Activated CD4-positive, alpha-beta T cell treated with anti-CD3 and anti-CD28 coated beads for 36 hours (primary cell): ENCODE data around the gene CKAP4. TPM values are rescaled to one million over a fixed set of nuclear protein-coding genes. Genes with fewer than 3 reads are reported as not detected.

Source experiments
- ATAC-seq: fragments of 200-7000 bp; cut with Tn5 transposase; one replicate; pipeline ENCODE4 v1.10.0; 2021; ENCODE audit warnings: mild to moderate bottlenecking, moderate library complexity
- CTCF ChIA-PET: fragments of 350-600 bp; sonication (Branson Sonifier 250); formaldehyde crosslinking; loops from one replicate; lab custom pipeline; 2021; ENCODE audit warnings: antibody characterized with exemption; lab: Charles Lee
- POLR2A ChIA-PET: fragments of 350-600 bp; sonication (Branson Sonifier 250); formaldehyde crosslinking; loops from one replicate; lab custom pipeline; 2021; ENCODE audit warnings: antibody characterized with exemption, inconsistent platforms; lab: Charles Lee
- DNase-seq: peaks from one replicate; pipeline ENCODE4 v3.0.0-alpha.2; 2020
- H3K27ac Mint-ChIP-seq: one replicate; pipeline ENCODE4 v1.8.0; 2021; ENCODE audit warnings: mixed read lengths
- H3K27me3 Mint-ChIP-seq: one replicate; pipeline ENCODE4 v1.8.0; 2021; ENCODE audit warnings: mixed read lengths
- H3K36me3 Mint-ChIP-seq: one replicate; pipeline ENCODE4 v1.8.0; 2021; ENCODE audit warnings: low read depth, mixed read lengths
- H3K4me1 Mint-ChIP-seq: one replicate; pipeline ENCODE4 v1.8.0; 2021; ENCODE audit warnings: mixed read lengths
- H3K4me3 Mint-ChIP-seq: one replicate; pipeline ENCODE4 v1.8.0; 2021; ENCODE audit warnings: mild to moderate bottlenecking, moderate library complexity, mixed read lengths
- H3K9me3 Mint-ChIP-seq: one replicate; pipeline ENCODE4 v1.8.0; 2021; ENCODE audit warnings: low read depth, mixed read lengths
- intact Hi-C, 2 experiments: fragments of 100-400 bp; cut with DNase I in 1 of 2; cut with micrococcal nuclease in 1 of 2; formaldehyde crosslinking; loops; one replicate each; pipeline versions ENCODE4 v1.14.2 to v1.15.1; 2022 to 2024; cut with DNase I, micrococcal nuclease
- total RNA-seq, 2 experiments: library from RNA; stranded (reverse); gene quantifications; one replicate each; pipeline ENCODE4 v1.2.3, GENCODE V29; 2021

CKAP4 gene
- total RNA-seq, 2 experiments from 2014 or later: 13.7 to 15.6 TPM

GRCh38 chr12:106255493-106255892, 7.7 kb upstream of the CKAP4 start:
- no peaks in the 10 kb centered on the region for H3K4me1 Mint-ChIP-seq
- intact Hi-C loops: no loop called here
- no peak for ATAC-seq
- H3K9me3 Mint-ChIP-seq: no peaks in the 10 kb centered on the region
- CTCF ChIA-PET: interaction anchor here (0.5 to 1.2 kb wide), 3 partner anchors 21 to 40 kb away, joined by 3 to 4 read pairs (median 3); no protein-coding TSS in a partner anchor
- no peak for DNase-seq
- H3K27me3 Mint-ChIP-seq: no peaks in the 10 kb centered on the region
- no peak overlapping the region for H3K27ac Mint-ChIP-seq
- no peak overlapping the region for H3K4me3 Mint-ChIP-seq
- POLR2A ChIA-PET: no interaction called here
- no peaks in the 10 kb centered on the region for H3K36me3 Mint-ChIP-seq

- DNase-seq (no peak), ATAC-seq (no peak)
- intact Hi-C loops: no loop called here
- Mint-ChIP-seq H3K4me1 (peaks cover under 1% of the 10 kb centered on the region), H3K9me3 (no peaks in the 10 kb centered on the region), H3K36me3 (no peaks in the 10 kb centered on the region), H3K27me3 (no peaks in the 10 kb centered on the region), H3K27ac (no peak overlapping the region), H3K4me3 (no peak overlapping the region)
- ChIA-PET CTCF (no interaction called here), POLR2A (no interaction called here)
These were observed 6.9 kb upstream of the CKAP4 start for GRCh38 chr12:106254724-106255123.

DNA sequence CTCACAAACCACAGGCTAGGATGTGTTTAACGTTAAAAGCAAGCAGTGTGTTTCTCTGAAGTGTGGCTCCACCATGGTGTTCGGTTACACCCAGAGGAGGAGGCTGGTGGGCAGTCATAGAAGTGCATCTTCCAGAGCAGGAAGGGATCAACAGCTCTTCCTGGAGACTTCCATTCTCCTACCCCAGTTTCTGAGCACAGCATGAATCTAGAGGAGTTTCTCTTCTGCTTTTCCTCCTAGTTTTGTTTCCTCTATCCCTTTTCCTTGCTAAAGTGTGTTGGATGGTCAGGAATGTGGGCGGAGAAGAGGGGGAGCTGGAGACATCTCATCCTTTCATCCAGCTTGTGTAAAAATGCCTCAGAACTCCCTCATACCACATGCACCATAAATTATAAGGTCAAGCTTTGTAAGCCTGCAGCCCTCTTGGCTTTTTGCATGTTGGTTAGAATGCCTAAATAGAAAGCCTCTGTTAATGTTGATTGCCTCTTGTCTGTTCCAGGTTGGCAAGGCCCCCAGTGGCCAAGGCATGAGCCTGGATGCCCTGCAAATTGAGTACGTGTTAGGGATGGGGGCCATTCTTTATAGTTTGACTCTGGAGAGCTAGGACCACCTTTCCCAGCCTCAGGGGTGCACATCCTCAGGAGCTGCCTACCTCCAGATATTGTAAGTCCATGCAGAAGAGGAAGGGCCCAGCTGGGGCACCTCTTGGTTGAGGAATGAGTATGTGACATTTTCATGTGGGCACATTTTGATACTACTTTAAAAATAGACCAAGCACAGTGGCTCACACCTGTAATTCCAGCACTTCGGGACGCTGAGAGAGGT, 4.0 kb upstream of the CKAP4 start:
- POLR2A ChIA-PET: interaction anchor here (0.7 kb wide), 1 partner anchor 727 kb away, joined by 5 read pairs; no protein-coding TSS in a partner anchor

GRCh38 chr12:106249411-106250135, 1.8 kb upstream of the CKAP4 start:
- no peak overlapping the region for H3K4me3 Mint-ChIP-seq
- intact Hi-C loops: loop anchor here (1.0 to 10.0 kb wide), 9 partner anchors 33 to 1438 kb away; partner anchors contain the start of genes CRY1 (in 1 of the 2), POLR3B (in 1 of the 2), PWP1 (in 1 of the 2) and RIC8B (in 1 of the 2)
- H3K27ac Mint-ChIP-seq: peak overlapping the region; percentile 5
- no peak for DNase-seq
- H3K4me1 Mint-ChIP-seq: peaks cover 28% of the 10 kb centered on the region
- POLR2A ChIA-PET: no interaction called here
- ATAC-seq: no peak
- no peaks in the 10 kb centered on the region for H3K9me3 Mint-ChIP-seq
- no peaks in the 10 kb centered on the region for H3K27me3 Mint-ChIP-seq
- CTCF ChIA-PET: interaction anchor here (0.8 to 1.0 kb wide), 2 partner anchors 22 to 51 kb away, joined by 3 to 5 read pairs; no protein-coding TSS in a partner anchor
- peaks cover 6% of the 10 kb centered on the region for H3K36me3 Mint-ChIP-seq

More for the DNA sequence above, 4.0 kb upstream of the CKAP4 start:
- Mint-ChIP-seq H3K4me3 (no peak overlapping the region), H3K4me1 (peaks cover 14% of the 10 kb centered on the region), H3K27ac (no peak overlapping the region), H3K27me3 (no peaks in the 10 kb centered on the region), H3K36me3 (no peaks in the 10 kb centered on the region), H3K9me3 (no peaks in the 10 kb centered on the region)
- CTCF ChIA-PET: interaction anchor here (0.6 to 1.4 kb wide), 5 partner anchors 15 to 31 kb away, joined by 3 to 4 read pairs (median 3); no protein-coding TSS in a partner anchor
- no peak for ATAC-seq
- no peak for DNase-seq
- intact Hi-C loops: no loop called here

- H3K27ac Mint-ChIP-seq: peak overlapping the region; percentile 80
- peaks cover 28% of the 10 kb centered on the region for H3K4me1 Mint-ChIP-seq
- H3K4me3 Mint-ChIP-seq: peak overlapping the region; percentile 66
- intact Hi-C loops: loop anchor here (1.0 to 10.0 kb wide), 10 partner anchors 34 to 1438 kb away; partner anchors contain the start of genes TCP11L2 (in 2 of the 2), CRY1 (in 1 of the 2), POLR3B (in 1 of the 2) and PWP1 (in 1 of the 2)
- no peaks in the 10 kb centered on the region for H3K27me3 Mint-ChIP-seq
- ChIA-PET CTCF (interaction anchor here (0.9 to 1.0 kb wide), 2 partner anchors 22 to 828 kb away, joined by 3 read pairs; no protein-coding TSS in a partner anchor), POLR2A (no interaction called here)
- peaks cover 7% of the 10 kb centered on the region for H3K36me3 Mint-ChIP-seq
- peak; percentile 72 for DNase-seq
- no peaks in the 10 kb centered on the region for H3K9me3 Mint-ChIP-seq
- ATAC-seq: peak; percentile 78
These were observed 1.1 kb upstream of the CKAP4 start for GRCh38 chr12:106248846-106249371.

- ATAC-seq (peak; percentile 24), DNase-seq (peak; percentile 47)
- H3K9me3 Mint-ChIP-seq: no peaks in the 10 kb centered on the region
- intact Hi-C loops: loop anchor here (1.0 to 10.0 kb wide), 9 partner anchors 34 to 1439 kb away; partner anchors contain the start of genes TCP11L2 (in 2 of the 2), CRY1 (in 1 of the 2), POLR3B (in 1 of the 2) and PWP1 (in 1 of the 2)
- peaks cover 8% of the 10 kb centered on the region for H3K36me3 Mint-ChIP-seq
- H3K4me3 Mint-ChIP-seq: peak overlapping the region; percentile 66
- H3K27ac Mint-ChIP-seq: peak overlapping the region; percentile 80
- H3K4me1 Mint-ChIP-seq: peaks cover 30% of the 10 kb centered on the region
- CTCF ChIA-PET: interaction anchor here (0.9 to 1.0 kb wide), 3 partner anchors 21 to 828 kb away, joined by 3 to 4 read pairs (median 3); no protein-coding TSS in a partner anchor
- no peaks in the 10 kb centered on the region for H3K27me3 Mint-ChIP-seq
- POLR2A ChIA-PET: no interaction called here
These were observed 559 bp upstream of the CKAP4 start for GRCh38 chr12:106248312-106248845.

DNA sequence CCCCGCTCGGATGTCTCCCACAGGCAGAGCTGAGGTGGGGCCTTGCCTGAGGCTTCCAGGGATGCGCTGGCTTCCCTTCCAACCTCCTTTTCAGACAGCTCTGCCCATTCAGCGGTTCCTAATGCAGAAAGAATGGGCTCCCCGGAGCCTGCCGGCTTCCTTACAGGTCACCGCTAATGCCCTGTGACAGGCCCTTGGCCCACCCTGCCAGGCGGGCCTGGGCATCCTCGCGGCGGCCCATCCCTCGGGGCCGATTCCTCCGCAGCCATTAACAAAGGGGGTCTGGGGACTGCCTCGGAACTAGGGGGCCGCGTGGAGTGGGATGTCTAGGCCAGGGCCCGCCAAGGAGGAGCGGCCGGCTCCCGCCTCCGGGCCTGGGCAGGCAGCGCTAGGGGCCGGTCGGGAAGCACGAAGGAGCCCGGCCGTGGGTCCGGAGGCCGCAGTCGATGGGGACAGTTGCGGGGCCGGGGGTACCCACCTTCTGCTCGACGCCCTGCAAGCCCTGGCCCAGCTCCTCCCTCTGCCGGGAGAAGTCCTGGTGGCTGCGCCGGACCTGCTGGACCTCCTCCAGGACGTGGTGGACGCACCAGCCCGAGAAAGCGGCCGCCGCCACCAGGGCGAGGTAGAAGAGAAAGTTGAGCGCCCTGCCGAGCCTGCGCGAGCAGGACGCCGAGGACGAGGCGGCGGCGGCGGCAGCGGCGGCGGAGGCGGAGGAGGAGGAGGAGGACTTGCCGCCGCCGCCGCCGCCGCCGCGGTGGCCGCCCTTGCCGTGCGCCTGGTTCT, 738 bp downstream of the CKAP4 start:
- peaks cover 30% of the 10 kb centered on the region for H3K4me1 Mint-ChIP-seq
- ATAC-seq (peak; percentile 20), DNase-seq (peak; percentile 72)
- peak overlapping the region; percentile 51 for H3K27ac Mint-ChIP-seq
- peak overlapping the region; percentile 68 for H3K4me3 Mint-ChIP-seq
- no peaks in the 10 kb centered on the region for H3K27me3 Mint-ChIP-seq
- ChIA-PET POLR2A (no interaction called here), CTCF (interaction anchor here (1.0 to 1.1 kb wide), 3 partner anchors 20 to 36 kb away, joined by 3 to 4 read pairs (median 4); no protein-coding TSS in a partner anchor)
- no peaks in the 10 kb centered on the region for H3K9me3 Mint-ChIP-seq
- intact Hi-C loops: loop anchor here (5.0 to 10.0 kb wide), 6 partner anchors 110 to 1440 kb away; partner anchors contain the start of genes CRY1 (in 1 of the 2), POLR3B (in 1 of the 2), PWP1 (in 1 of the 2) and RIC8B (in 1 of the 2)
- peaks cover 8% of the 10 kb centered on the region for H3K36me3 Mint-ChIP-seq

GRCh38 chr12:106245767-106246166, 2.1 kb downstream of the CKAP4 start:
- Mint-ChIP-seq H3K27ac (no peak overlapping the region), H3K4me3 (peak overlapping the region; percentile 68), H3K4me1 (peaks cover 30% of the 10 kb centered on the region), H3K36me3 (peaks cover 8% of the 10 kb centered on the region), H3K27me3 (no peaks in the 10 kb centered on the region), H3K9me3 (no peaks in the 10 kb centered on the region)
- intact Hi-C loops: loop anchor here (5.0 to 10.0 kb wide), 6 partner anchors 112 to 1442 kb away; partner anchors contain the start of genes CRY1 (in 1 of the 2), POLR3B (in 1 of the 2), PWP1 (in 1 of the 2) and RIC8B (in 1 of the 2)
- ChIA-PET CTCF (interaction anchor here (0.7 to 1.4 kb wide), 2 partner anchors 15 to 111 kb away, joined by 3 read pairs; no protein-coding TSS in a partner anchor), POLR2A (no interaction called here)
- DNase-seq: no peak
- no peak for ATAC-seq

- no peak overlapping the region for H3K4me3 Mint-ChIP-seq
- H3K36me3 Mint-ChIP-seq: peaks cover 17% of the 10 kb centered on the region
- no peak overlapping the region for H3K27ac Mint-ChIP-seq
- intact Hi-C loops: loop anchor here in 1 of 2 experiments (10.0 kb wide), 1 partner anchor 531 kb away; the partner anchor contains the start of gene RIC8B
- H3K4me1 Mint-ChIP-seq: peaks cover 18% of the 10 kb centered on the region
- no peaks in the 10 kb centered on the region for H3K27me3 Mint-ChIP-seq
- DNase-seq: no peak
- no peaks in the 10 kb centered on the region for H3K9me3 Mint-ChIP-seq
- ChIA-PET POLR2A (no interaction called here), CTCF (interaction anchor here (1.0 kb wide), 2 partner anchors 107 to 113 kb away, joined by 3 to 4 read pairs; partner anchors contain the start of gene POLR3B)
- ATAC-seq: no peak
These were observed 4.2 kb downstream of the CKAP4 start for GRCh38 chr12:106243620-106244019.
